ENCODE results near the gene AP5M1.

GRCh38 chr14:57291692-57292647 lies 23.2 kb downstream of the AP5M1 start:
- TF ChIP-seq CTCF (conservative IDR thresholded peaks at IDR 0.05; ENCODE audit: low read depth, low read length) (no peak), MXI1 (IDR thresholded peaks at IDR 0.05; ENCODE audit: borderline replicate concordance, low read depth, low read length) (no peak), FOS (IDR thresholded peaks at IDR 0.05; ENCODE audit: low read depth, low read length) (no peak), RCOR1 (IDR thresholded peaks at IDR 0.05; ENCODE audit: insufficient replicate concordance, low read length) (no peak), POLR2A (IDR thresholded peaks at IDR 0.05; ENCODE audit: low read depth, low read length) (no peak), SMC3 (IDR thresholded peaks at IDR 0.05; ENCODE audit: low read depth, low read length) (no peak), CEBPB (IDR thresholded peaks at IDR 0.05; ENCODE audit: low read depth, low read length) (0 out of 2 replicates have a peak, but pooled peaks have one; percentile 16), BHLHE40 (IDR thresholded peaks at IDR 0.05; ENCODE audit: low read depth, low read length) (no peak), ELK1 (IDR thresholded peaks at IDR 0.05; ENCODE audit: borderline replicate concordance, low read depth, low read length) (no peak), RFX5 (IDR thresholded peaks at IDR 0.05; ENCODE audit: low read depth, low read length) (no peak), MAFK (IDR thresholded peaks at IDR 0.05; ENCODE audit: low read depth, low read length) (no peak)
